GM13976 (cell line): Measurements from ENCODE around the gene RPL36.

Experiments
- DNase-seq: peaks from one replicate; pipeline ENCODE4 v3.0.0; 2012; ENCODE audit warnings: low spot score
- in situ Hi-C: fragments of 300-500 bp; cut with MboI; formaldehyde crosslinking; loops from one replicate; pipeline ENCODE4 v1.12.0; 2022; ENCODE audit warnings: low sequenced_read_pairs, mixed read lengths, inconsistent platforms; ENCODE audit not compliant: unreplicated experiment
- TF ChIP-seq, protein P1 (sequence below): IDR thresholded peaks from 2 replicates; pipeline ENCODE4 v1.5.1; 2012; ENCODE audit warnings: borderline replicate concordance, mild to moderate bottlenecking; ENCODE audit not compliant: insufficient read depth; ENCODE audit errors: extremely low read depth, missing control alignments, control extremely low read depth

Gene RPL36

GRCh38 chr19:5706876-5707573 is 16.9 kb downstream of the RPL36 start:
- DNase-seq: peak; percentile 27
- TF ChIP-seq, protein P1, sequence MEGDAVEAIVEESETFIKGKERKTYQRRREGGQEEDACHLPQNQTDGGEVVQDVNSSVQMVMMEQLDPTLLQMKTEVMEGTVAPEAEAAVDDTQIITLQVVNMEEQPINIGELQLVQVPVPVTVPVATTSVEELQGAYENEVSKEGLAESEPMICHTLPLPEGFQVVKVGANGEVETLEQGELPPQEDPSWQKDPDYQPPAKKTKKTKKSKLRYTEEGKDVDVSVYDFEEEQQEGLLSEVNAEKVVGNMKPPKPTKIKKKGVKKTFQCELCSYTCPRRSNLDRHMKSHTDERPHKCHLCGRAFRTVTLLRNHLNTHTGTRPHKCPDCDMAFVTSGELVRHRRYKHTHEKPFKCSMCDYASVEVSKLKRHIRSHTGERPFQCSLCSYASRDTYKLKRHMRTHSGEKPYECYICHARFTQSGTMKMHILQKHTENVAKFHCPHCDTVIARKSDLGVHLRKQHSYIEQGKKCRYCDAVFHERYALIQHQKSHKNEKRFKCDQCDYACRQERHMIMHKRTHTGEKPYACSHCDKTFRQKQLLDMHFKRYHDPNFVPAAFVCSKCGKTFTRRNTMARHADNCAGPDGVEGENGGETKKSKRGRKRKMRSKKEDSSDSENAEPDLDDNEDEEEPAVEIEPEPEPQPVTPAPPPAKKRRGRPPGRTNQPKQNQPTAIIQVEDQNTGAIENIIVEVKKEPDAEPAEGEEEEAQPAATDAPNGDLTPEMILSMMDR: no peak
- in situ Hi-C loops: no loop called here

- peak; percentile 35 for DNase-seq
- TF ChIP-seq, protein P1: no peak
- in situ Hi-C loops: no loop called here
Observed at GRCh38 chr19:5707576-5708575, 17.8 kb downstream of the RPL36 start.

- in situ Hi-C loops: no loop called here
- no peak for DNase-seq
- TF ChIP-seq, protein P1: no peak
Observed at GRCh38 chr19:5711025-5711424, 20.9 kb downstream of the RPL36 start.

DNA sequence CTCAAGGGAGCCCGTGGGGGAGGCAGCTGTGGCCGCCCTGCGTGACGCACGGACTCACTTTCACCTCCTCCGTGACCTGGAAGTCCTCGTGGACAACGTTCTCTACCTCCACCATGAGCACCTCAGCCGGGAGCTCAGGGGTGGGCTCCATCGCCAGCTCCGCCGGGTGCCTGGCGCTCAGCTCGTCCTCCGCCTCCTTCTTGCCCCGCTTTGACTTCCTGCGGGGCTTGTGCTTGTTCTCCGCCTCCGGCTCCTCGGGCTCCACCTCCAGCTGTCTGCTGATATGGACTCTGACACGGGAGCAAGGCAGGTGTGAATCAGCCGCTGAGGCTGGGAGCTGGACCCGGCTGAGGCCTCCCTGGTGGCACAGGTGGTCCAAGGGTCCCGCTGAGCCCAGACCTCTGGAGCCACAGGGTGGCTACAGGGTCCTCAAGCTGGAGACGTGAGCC is 21.6 kb downstream of the RPL36 start:
- no peak for DNase-seq
- in situ Hi-C loops: no loop called here
- TF ChIP-seq, protein P1: no peak

- TF ChIP-seq, protein P1: no peak
- DNase-seq: no peak
- in situ Hi-C loops: no loop called here
Observed at GRCh38 chr19:5713228-5713627, 23.1 kb downstream of the RPL36 start.

GRCh38 chr19:5714816-5715215 is 24.7 kb downstream of the RPL36 start:
- DNase-seq: no peak
- TF ChIP-seq, protein P1: no peak
- in situ Hi-C loops: no loop called here
